GM23338 (cell line): ENCODE measurements around the gene PIPOX. TPM values are rescaled to one million over a fixed set of nuclear protein-coding genes. Genes with fewer than 3 reads are reported as not detected.

ENCODE experiments used
- ATAC-seq: fragments of 200-7000 bp; cut with Tn5 transposase; 3 replicates; pipeline ENCODE4 v1.9.1; 2020
- DNase-seq: peaks from one replicate; pipeline ENCODE4 v3.0.0-alpha.2; 2015; ENCODE audit warnings: low spot score
- H2AFZ ChIP-seq: fragments of 200-600 bp; sonication (generic); 2 replicates; pipeline ENCODE4 v1.8.0; 2016; ENCODE audit warnings: antibody characterized with exemption, mild to moderate bottlenecking, moderate library complexity
- H3F3A ChIP-seq: fragments of 200-600 bp; sonication (generic); replicated peaks from 2 replicates; pipeline ENCODE4 v1.8.0; 2017; ENCODE audit warnings: antibody characterized with exemption, mixed run types, low read depth
- H3K27ac ChIP-seq: fragments of 200-600 bp; sonication (generic); 2 replicates; pipeline ENCODE4 v1.6.1; 2016; ENCODE audit warnings: low read depth
- H3K27me3 ChIP-seq: fragments of 200-600 bp; sonication (generic); 2 replicates; pipeline ENCODE4 v1.8.0; 2016; ENCODE audit warnings: mild to moderate bottlenecking, mixed run types, moderate library complexity; ENCODE audit not compliant: insufficient read depth
- H3K36me3 ChIP-seq: fragments of 200-600 bp; sonication (generic); 2 replicates; pipeline ENCODE4 v1.8.0; 2016; ENCODE audit warnings: mild to moderate bottlenecking; ENCODE audit not compliant: insufficient read depth
- H3K4me1 ChIP-seq: fragments of 200-600 bp; sonication (generic); 2 replicates; pipeline ENCODE4 v1.8.0; 2016; ENCODE audit warnings: mild to moderate bottlenecking, moderate library complexity; ENCODE audit not compliant: insufficient read depth
- H3K4me2 ChIP-seq: fragments of 200-600 bp; sonication (generic); 2 replicates; pipeline ENCODE4 v1.7.1; 2017; ENCODE audit warnings: mixed run types
- H3K4me3 ChIP-seq: fragments of 200-600 bp; sonication (generic); 2 replicates; pipeline ENCODE4 v1.6.1; 2016; ENCODE audit warnings: mixed run types
- H3K79me2 ChIP-seq: fragments of 200-600 bp; sonication (generic); replicated peaks from 2 replicates; pipeline ENCODE4 v1.8.0; 2017; ENCODE audit warnings: mild to moderate bottlenecking; ENCODE audit not compliant: insufficient read depth
- H3K9me2 ChIP-seq: fragments of 200-600 bp; sonication (generic); 2 replicates; pipeline ENCODE4 v1.8.0; 2017; ENCODE audit not compliant: insufficient read depth
- H4K20me1 ChIP-seq: fragments of 200-600 bp; sonication (generic); replicated peaks from 2 replicates; pipeline ENCODE4 v1.8.0; 2017; ENCODE audit warnings: mild to moderate bottlenecking; ENCODE audit not compliant: insufficient read depth
- H3K27ac Mint-ChIP-seq: 2 replicates; pipeline ENCODE4 v1.8.0; 2020; ENCODE audit warnings: inconsistent platforms, mild to moderate bottlenecking, moderate library complexity, mixed read lengths
- H3K27me3 Mint-ChIP-seq: 3 replicates; pipeline ENCODE4 v1.8.0; 2022; ENCODE audit warnings: low read depth, mild to moderate bottlenecking, moderate library complexity, mixed read lengths, inconsistent platforms; ENCODE audit not compliant: insufficient read depth, poor library complexity
- H3K36me3 Mint-ChIP-seq: 3 replicates; pipeline ENCODE4 v1.8.0; 2021; ENCODE audit warnings: low read depth, mild to moderate bottlenecking, inconsistent platforms, moderate library complexity, mixed read lengths
- H3K4me1 Mint-ChIP-seq: 3 replicates; pipeline ENCODE4 v1.8.0; 2020; ENCODE audit warnings: mild to moderate bottlenecking, inconsistent platforms, mixed read lengths
- H3K4me3 Mint-ChIP-seq: 3 replicates; pipeline ENCODE4 v1.8.0; 2021; ENCODE audit warnings: moderate library complexity, mild to moderate bottlenecking, inconsistent platforms, mixed read lengths
- H3K9me3 Mint-ChIP-seq: 3 replicates; pipeline ENCODE4 v1.8.0; 2020; ENCODE audit warnings: moderate library complexity, mild to moderate bottlenecking, inconsistent platforms, mixed read lengths
- CREB1 ChIP-seq: fragments of 250-450 bp; sonication (Bioruptor Pico); IDR thresholded peaks from 2 replicates; pipeline ENCODE4 v1.5.0; 2020; ENCODE audit warnings: low read depth, mild to moderate bottlenecking, moderate library complexity
- JUNB ChIP-seq: IDR thresholded peaks from one replicate; pipeline ENCODE4 v1.6.1; 2016; ENCODE audit warnings: antibody characterized with exemption; ENCODE audit not compliant: unreplicated experiment
- NANOG ChIP-seq: IDR thresholded peaks from 2 replicates; pipeline ENCODE4 v1.6.1; 2016; ENCODE audit warnings: antibody characterized with exemption, borderline replicate concordance
- POLR2AphosphoS5 ChIP-seq: IDR thresholded peaks from 2 replicates; pipeline ENCODE4 v1.6.1; 2016; ENCODE audit warnings: antibody characterized with exemption, low read depth
- polyA plus RNA-seq: library from polyadenylated mRNA; unstranded; fragments of >200 nt; fragmentation: Nextera tagmentation; extraction: Ambion mirVana; gene quantifications from 2 replicates; pipeline ENCODE4 v1.2.1, GENCODE V29; 2016
- total RNA-seq: library from RNA; depleted of rRNA; stranded (reverse); fragments of >200 nt; shearing (Covaris generic); gene quantifications from 2 replicates; pipeline ENCODE4 v1.2.3, GENCODE V29; 2014
- TF ChIP-seq, protein P1 (sequence below), 2 experiments: fragments of 200-600 bp in 1 of 2; sonication (generic) in 1 of 2; conservative IDR thresholded peaks; 2 replicates each; pipeline versions ENCODE4 v1.5.1 to v1.6.1; 2016 to 2017; ENCODE audit warnings: antibody characterized with exemption in 2 of 2, low read depth in 2 of 2, mild to moderate bottlenecking in 2 of 2, moderate library complexity in 1 of 2
- TF ChIP-seq, protein P2 (sequence below): fragments of 250-450 bp; sonication (Bioruptor Pico); IDR thresholded peaks from 2 replicates; pipeline ENCODE4 v1.5.0; 2020; ENCODE audit warnings: mild to moderate bottlenecking, moderate library complexity
- TF ChIP-seq, protein P3 (sequence below): IDR thresholded peaks from one replicate; pipeline ENCODE4 v1.6.1; 2018; ENCODE audit warnings: antibody characterized with exemption; ENCODE audit not compliant: unreplicated experiment

Gene PIPOX
- total and polyA plus RNA-seq, 2 experiments from 2014 or later = 22.6 to 34.6 TPM

- TF ChIP-seq NANOG = no peak
- no peak for TF ChIP-seq CREB1
- no peak for TF ChIP-seq JUNB
- TF ChIP-seq, protein P1, sequence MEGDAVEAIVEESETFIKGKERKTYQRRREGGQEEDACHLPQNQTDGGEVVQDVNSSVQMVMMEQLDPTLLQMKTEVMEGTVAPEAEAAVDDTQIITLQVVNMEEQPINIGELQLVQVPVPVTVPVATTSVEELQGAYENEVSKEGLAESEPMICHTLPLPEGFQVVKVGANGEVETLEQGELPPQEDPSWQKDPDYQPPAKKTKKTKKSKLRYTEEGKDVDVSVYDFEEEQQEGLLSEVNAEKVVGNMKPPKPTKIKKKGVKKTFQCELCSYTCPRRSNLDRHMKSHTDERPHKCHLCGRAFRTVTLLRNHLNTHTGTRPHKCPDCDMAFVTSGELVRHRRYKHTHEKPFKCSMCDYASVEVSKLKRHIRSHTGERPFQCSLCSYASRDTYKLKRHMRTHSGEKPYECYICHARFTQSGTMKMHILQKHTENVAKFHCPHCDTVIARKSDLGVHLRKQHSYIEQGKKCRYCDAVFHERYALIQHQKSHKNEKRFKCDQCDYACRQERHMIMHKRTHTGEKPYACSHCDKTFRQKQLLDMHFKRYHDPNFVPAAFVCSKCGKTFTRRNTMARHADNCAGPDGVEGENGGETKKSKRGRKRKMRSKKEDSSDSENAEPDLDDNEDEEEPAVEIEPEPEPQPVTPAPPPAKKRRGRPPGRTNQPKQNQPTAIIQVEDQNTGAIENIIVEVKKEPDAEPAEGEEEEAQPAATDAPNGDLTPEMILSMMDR (conservative IDR thresholded peaks at IDR 0.05; ENCODE audit: low read depth in 2 of 2) = no peak
- Histone ChIP-seq H4K20me1 (no peaks in the 10 kb centered on the region), H3K4me1 (no peaks in the 10 kb centered on the region), H3K27me3 (no peaks in the 10 kb centered on the region), H3K4me3 (no peak overlapping the region), H2AFZ (no peak overlapping the region), H3K27ac (no peak overlapping the region), H3K4me2 (no peak overlapping the region), H3F3A (no peaks in the 10 kb centered on the region), H3K36me3 (peaks cover 5% of the 10 kb centered on the region; the same call in 1 of the 2 replicates), H3K9me2 (no peaks in the 10 kb centered on the region), H3K79me2 (no peaks in the 10 kb centered on the region)
- ATAC-seq (no peak), DNase-seq (no peak)
- Mint-ChIP-seq H3K9me3 (no peaks in the 10 kb centered on the region), H3K4me1 (peaks cover 26% of the 10 kb centered on the region), H3K27ac (peak overlapping the region; percentile 14; the same call in 1 of the 2 replicates), H3K36me3 (peaks cover 35% of the 10 kb centered on the region), H3K4me3 (no peak overlapping the region), H3K27me3 (peaks cover 10% of the 10 kb centered on the region)
These were observed 56.6 kb downstream of the PIPOX start for GRCh38 chr17:29099527-29099926.

GRCh38 chr17:29100296-29100695 is 57.4 kb downstream of the PIPOX start:
- H3K4me3 Mint-ChIP-seq = no peak overlapping the region
- Histone ChIP-seq H3K9me2 (no peaks in the 10 kb centered on the region), H3K27me3 (no peaks in the 10 kb centered on the region), H3F3A (no peaks in the 10 kb centered on the region), H3K4me2 (no peak overlapping the region), H2AFZ (no peak overlapping the region), H3K79me2 (no peaks in the 10 kb centered on the region), H3K4me3 (no peak overlapping the region), H3K27ac (no peak overlapping the region), H4K20me1 (no peaks in the 10 kb centered on the region), H3K36me3 (peaks cover 5% of the 10 kb centered on the region; the same call in 1 of the 2 replicates), H3K4me1 (no peaks in the 10 kb centered on the region)
- H3K9me3 Mint-ChIP-seq = no peaks in the 10 kb centered on the region
- peaks cover 36% of the 10 kb centered on the region for H3K36me3 Mint-ChIP-seq
- ATAC-seq (no peak), DNase-seq (no peak)
- H3K27me3 Mint-ChIP-seq = peaks cover 13% of the 10 kb centered on the region
- H3K27ac Mint-ChIP-seq = no peak overlapping the region
- peaks cover 26% of the 10 kb centered on the region for H3K4me1 Mint-ChIP-seq
- TF ChIP-seq NANOG = no peak
- TF ChIP-seq, protein P2, sequence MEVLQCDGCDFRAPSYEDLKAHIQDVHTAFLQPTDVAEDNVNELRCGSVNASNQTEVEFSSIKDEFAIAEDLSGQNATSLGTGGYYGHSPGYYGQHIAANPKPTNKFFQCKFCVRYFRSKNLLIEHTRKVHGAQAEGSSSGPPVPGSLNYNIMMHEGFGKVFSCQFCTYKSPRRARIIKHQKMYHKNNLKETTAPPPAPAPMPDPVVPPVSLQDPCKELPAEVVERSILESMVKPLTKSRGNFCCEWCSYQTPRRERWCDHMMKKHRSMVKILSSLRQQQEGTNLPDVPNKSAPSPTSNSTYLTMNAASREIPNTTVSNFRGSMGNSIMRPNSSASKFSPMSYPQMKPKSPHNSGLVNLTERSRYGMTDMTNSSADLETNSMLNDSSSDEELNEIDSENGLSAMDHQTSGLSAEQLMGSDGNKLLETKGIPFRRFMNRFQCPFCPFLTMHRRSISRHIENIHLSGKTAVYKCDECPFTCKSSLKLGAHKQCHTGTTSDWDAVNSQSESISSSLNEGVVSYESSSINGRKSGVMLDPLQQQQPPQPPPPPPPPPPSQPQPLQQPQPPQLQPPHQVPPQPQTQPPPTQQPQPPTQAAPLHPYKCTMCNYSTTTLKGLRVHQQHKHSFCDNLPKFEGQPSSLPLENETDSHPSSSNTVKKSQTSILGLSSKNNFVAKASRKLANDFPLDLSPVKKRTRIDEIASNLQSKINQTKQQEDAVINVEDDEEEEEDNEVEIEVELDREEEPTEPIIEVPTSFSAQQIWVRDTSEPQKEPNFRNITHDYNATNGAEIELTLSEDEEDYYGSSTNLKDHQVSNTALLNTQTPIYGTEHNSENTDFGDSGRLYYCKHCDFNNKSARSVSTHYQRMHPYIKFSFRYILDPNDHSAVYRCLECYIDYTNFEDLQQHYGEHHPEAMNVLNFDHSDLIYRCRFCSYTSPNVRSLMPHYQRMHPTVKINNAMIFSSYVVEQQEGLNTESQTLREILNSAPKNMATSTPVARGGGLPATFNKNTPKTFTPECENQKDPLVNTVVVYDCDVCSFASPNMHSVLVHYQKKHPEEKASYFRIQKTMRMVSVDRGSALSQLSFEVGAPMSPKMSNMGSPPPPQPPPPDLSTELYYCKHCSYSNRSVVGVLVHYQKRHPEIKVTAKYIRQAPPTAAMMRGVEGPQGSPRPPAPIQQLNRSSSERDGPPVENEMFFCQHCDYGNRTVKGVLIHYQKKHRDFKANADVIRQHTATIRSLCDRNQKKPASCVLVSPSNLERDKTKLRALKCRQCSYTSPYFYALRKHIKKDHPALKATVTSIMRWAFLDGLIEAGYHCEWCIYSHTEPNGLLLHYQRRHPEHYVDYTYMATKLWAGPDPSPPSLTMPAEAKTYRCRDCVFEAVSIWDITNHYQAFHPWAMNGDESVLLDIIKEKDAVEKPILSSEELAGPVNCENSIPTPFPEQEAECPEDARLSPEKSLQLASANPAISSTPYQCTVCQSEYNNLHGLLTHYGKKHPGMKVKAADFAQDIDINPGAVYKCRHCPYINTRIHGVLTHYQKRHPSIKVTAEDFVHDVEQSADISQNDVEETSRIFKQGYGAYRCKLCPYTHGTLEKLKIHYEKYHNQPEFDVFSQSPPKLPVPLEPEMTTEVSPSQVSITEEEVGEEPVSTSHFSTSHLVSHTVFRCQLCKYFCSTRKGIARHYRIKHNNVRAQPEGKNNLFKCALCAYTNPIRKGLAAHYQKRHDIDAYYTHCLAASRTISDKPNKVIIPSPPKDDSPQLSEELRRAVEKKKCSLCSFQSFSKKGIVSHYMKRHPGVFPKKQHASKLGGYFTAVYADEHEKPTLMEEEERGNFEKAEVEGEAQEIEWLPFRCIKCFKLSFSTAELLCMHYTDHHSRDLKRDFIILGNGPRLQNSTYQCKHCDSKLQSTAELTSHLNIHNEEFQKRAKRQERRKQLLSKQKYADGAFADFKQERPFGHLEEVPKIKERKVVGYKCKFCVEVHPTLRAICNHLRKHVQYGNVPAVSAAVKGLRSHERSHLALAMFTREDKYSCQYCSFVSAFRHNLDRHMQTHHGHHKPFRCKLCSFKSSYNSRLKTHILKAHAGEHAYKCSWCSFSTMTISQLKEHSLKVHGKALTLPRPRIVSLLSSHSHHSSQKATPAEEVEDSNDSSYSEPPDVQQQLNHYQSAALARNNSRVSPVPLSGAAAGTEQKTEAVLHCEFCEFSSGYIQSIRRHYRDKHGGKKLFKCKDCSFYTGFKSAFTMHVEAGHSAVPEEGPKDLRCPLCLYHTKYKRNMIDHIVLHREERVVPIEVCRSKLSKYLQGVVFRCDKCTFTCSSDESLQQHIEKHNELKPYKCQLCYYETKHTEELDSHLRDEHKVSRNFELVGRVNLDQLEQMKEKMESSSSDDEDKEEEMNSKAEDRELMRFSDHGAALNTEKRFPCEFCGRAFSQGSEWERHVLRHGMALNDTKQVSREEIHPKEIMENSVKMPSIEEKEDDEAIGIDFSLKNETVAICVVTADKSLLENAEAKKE (CRISPR knock-in tag) = no peak
- no peak for TF ChIP-seq CREB1
- TF ChIP-seq, protein P1 (conservative IDR thresholded peaks at IDR 0.05; ENCODE audit: low read depth in 2 of 2) = no peak
- TF ChIP-seq, protein P3, sequence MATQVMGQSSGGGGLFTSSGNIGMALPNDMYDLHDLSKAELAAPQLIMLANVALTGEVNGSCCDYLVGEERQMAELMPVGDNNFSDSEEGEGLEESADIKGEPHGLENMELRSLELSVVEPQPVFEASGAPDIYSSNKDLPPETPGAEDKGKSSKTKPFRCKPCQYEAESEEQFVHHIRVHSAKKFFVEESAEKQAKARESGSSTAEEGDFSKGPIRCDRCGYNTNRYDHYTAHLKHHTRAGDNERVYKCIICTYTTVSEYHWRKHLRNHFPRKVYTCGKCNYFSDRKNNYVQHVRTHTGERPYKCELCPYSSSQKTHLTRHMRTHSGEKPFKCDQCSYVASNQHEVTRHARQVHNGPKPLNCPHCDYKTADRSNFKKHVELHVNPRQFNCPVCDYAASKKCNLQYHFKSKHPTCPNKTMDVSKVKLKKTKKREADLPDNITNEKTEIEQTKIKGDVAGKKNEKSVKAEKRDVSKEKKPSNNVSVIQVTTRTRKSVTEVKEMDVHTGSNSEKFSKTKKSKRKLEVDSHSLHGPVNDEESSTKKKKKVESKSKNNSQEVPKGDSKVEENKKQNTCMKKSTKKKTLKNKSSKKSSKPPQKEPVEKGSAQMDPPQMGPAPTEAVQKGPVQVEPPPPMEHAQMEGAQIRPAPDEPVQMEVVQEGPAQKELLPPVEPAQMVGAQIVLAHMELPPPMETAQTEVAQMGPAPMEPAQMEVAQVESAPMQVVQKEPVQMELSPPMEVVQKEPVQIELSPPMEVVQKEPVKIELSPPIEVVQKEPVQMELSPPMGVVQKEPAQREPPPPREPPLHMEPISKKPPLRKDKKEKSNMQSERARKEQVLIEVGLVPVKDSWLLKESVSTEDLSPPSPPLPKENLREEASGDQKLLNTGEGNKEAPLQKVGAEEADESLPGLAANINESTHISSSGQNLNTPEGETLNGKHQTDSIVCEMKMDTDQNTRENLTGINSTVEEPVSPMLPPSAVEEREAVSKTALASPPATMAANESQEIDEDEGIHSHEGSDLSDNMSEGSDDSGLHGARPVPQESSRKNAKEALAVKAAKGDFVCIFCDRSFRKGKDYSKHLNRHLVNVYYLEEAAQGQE = no peak
- TF ChIP-seq POLR2AphosphoS5 = no peak
- no peak for TF ChIP-seq JUNB
